K562 (cell line): Measurements from ENCODE around the gene BRPF1. TPM values are rescaled to one million over a fixed set of nuclear protein-coding genes. Genes with fewer than 3 reads are reported as not detected.

Experiments
- ATAC-seq: fragments of 200-7000 bp; cut with Tn5 transposase; 3 replicates; pipeline ENCODE4 v1.9.1; 2020; ENCODE audit warnings: moderate library complexity
- BruUV-seq: library from RNA; stranded (reverse); fragments of 400-500 nt; replicated peaks from 2 replicates; lab custom pipeline; 2021; lab: Mats Ljungman, UMichigan
- CTCF ChIA-PET: fragments of 300-600 bp; formaldehyde crosslinking; extraction: SDS; loops from one replicate; lab custom pipeline; 2021; ENCODE audit warnings: low intra/inter-chr PET ratio; lab: Yijun Ruan, JAX
- POLR2A ChIA-PET: fragments of 300-600, 350-650 bp; sonication (Branson Sonifier 250); formaldehyde crosslinking; extraction: SDS; loops from one replicate; lab custom pipeline; 2021; ENCODE audit warnings: antibody characterized with exemption, inconsistent platforms; lab: Yijun Ruan, JAX
- DNase-seq, 4 experiments: peaks; one replicate each; pipeline versions ENCODE4 v3.0.0 to v3.0.0-alpha.2; 2011 to 2018; ENCODE audit warnings: low spot score in 3 of 4, mixed read lengths in 3 of 4; ENCODE audit errors: extremely low read depth in 1 of 4
- FAIRE-seq: peaks from 2 replicates; lab custom pipeline; 2011; peaks lifted over from hg19 to GRCh38; lab: Jason Lieb, UNC
- H2AFZ ChIP-seq: 2 replicates; pipeline ENCODE4 v1.6.0; 2011; ENCODE audit warnings: low read depth, low read length, control low read depth, inconsistent platforms
- H3K27ac ChIP-seq: fragments of 200-600 bp; 3 replicates; pipeline ENCODE4 v1.8.0; 2011; ENCODE audit warnings: low read depth, mild to moderate bottlenecking, control low read depth, inconsistent platforms, low read length, moderate library complexity, mixed read lengths; ENCODE audit errors: extremely low read depth
- H3K27me3 ChIP-seq, 2 experiments: fragments of 300-600 bp in 1 of 2; 2 replicates in 1 of 2; 3 replicates in 1 of 2; pipeline versions ENCODE4 v1.6.0 to v1.8.0; 2011; ENCODE audit warnings: inconsistent platforms in 2 of 2, low read length in 2 of 2, mild to moderate bottlenecking in 1 of 2, mixed read lengths in 1 of 2, moderate library complexity in 1 of 2; ENCODE audit not compliant: control insufficient read depth in 2 of 2, insufficient read depth in 2 of 2
- H3K36me3 ChIP-seq: fragments of 300-600 bp; 3 replicates; pipeline ENCODE4 v1.8.0; 2011; ENCODE audit warnings: mild to moderate bottlenecking, low read length, inconsistent platforms; ENCODE audit not compliant: control insufficient read depth, insufficient read depth
- H3K4me1 ChIP-seq, 2 experiments: fragments of 200-600 bp in 1 of 2; replicated peaks in 1 of 2; 2 replicates in 1 of 2; 3 replicates in 1 of 2; pipeline versions ENCODE4 v1.5.1 to v1.8.0; 2011; ENCODE audit warnings: inconsistent platforms in 2 of 2, low read length in 2 of 2, mild to moderate bottlenecking in 1 of 2, mixed read lengths in 1 of 2, moderate library complexity in 1 of 2; ENCODE audit not compliant: control insufficient read depth in 2 of 2, insufficient read depth in 2 of 2
- H3K4me2 ChIP-seq: 2 replicates; pipeline ENCODE4 v1.6.1; 2011; ENCODE audit warnings: low read length, control low read depth, inconsistent platforms, mixed read lengths; ENCODE audit not compliant: insufficient read depth
- H3K4me3 ChIP-seq: fragments of 200-600 bp; sonication (generic), shearing (Covaris generic); 2 replicates; pipeline ENCODE4 v1.5.1; 2016; ENCODE audit warnings: control low read depth, inconsistent platforms
- H3K79me2 ChIP-seq: fragments of 200-600 bp; 3 replicates; pipeline ENCODE4 v1.8.0; 2011; ENCODE audit warnings: low read length, inconsistent platforms; ENCODE audit not compliant: control insufficient read depth, insufficient read depth
- H3K9ac ChIP-seq, 2 experiments: 2 replicates each; pipeline versions ENCODE4 v1.6.0 to v1.6.1; 2011; ENCODE audit warnings: low read depth in 2 of 2, low read length in 2 of 2, control low read depth in 1 of 2, inconsistent platforms in 1 of 2, mild to moderate bottlenecking in 1 of 2, mixed read lengths in 1 of 2; ENCODE audit not compliant: insufficient read depth in 1 of 2
- H3K9me1 ChIP-seq: one replicate; pipeline ENCODE4 v1.6.0; 2011; ENCODE audit warnings: inconsistent platforms, mild to moderate bottlenecking, low read length, moderate library complexity; ENCODE audit not compliant: control insufficient read depth, insufficient read depth
- H3K9me3 ChIP-seq: replicated peaks from 2 replicates; pipeline ENCODE4 v1.5.1; 2011; ENCODE audit warnings: low read depth, low read length, inconsistent platforms; ENCODE audit not compliant: control insufficient read depth, insufficient read depth
- H4K20me1 ChIP-seq: replicated peaks from 2 replicates; pipeline ENCODE4 v1.6.1; 2011; ENCODE audit warnings: low read length, inconsistent platforms, mixed read lengths; ENCODE audit not compliant: control insufficient read depth, insufficient read depth
- POLR2A ChIP-seq: fragments of 450-650 bp; conservative IDR thresholded peaks from 2 replicates; pipeline ENCODE4 v1.6.1; 2016
- POLR2G ChIP-seq: fragments of 200-400 bp; formaldehyde crosslinking; IDR thresholded peaks from 2 replicates; pipeline ENCODE4 v1.6.1; 2017; ENCODE audit warnings: low read depth, mild to moderate bottlenecking, antibody characterized with exemption, low read length, moderate library complexity
- ZNF830 ChIP-seq: fragments of 250-450 bp; sonication (Bioruptor Pico); IDR thresholded peaks from 2 replicates; pipeline ENCODE4 v1.5.0; 2021; ENCODE audit warnings: mild to moderate bottlenecking
- WGBS: fragments of 100-300 bp; shearing (Covaris generic); methylation state at CpG from one replicate; pipeline ENCODE4 v1.1.6; 2016; ENCODE audit warnings: low coverage, mixed read lengths; ENCODE audit not compliant: insufficient coverage; ENCODE audit errors: missing lambda C conversion rate; 5-methylcytosine and 5-hydroxymethylcytosine counted together
- in situ Hi-C: fragments of 300-500 bp; cut with MboI; formaldehyde crosslinking; loops from 4 replicates; pipeline ENCODE4 v1.15.0; 2018; ENCODE audit warnings: inconsistent platforms, mixed read lengths
- intact Hi-C: fragments of 100-400 bp; cut with micrococcal nuclease; formaldehyde crosslinking; loops from 2 replicates; pipeline ENCODE4 v1.14.2; 2022
- polyA plus RNA-seq, 8 experiments: library from polyadenylated mRNA; depleted of rRNA in 4 of 8; stranded (reverse) in 5 of 8; unstranded in 3 of 8; fragments of >200 nt; fragmentation: Nextera tagmentation in 2 of 8; fragmentation: Illumina TruSeq in 1 of 8; extraction: Ambion mirVana in 2 of 8; extraction: Trizol in 1 of 8; gene quantifications; 2 replicates each; pipeline versions ENCODE4 v1.2.1 to v1.2.3, GENCODE V29; 2011 to 2014; ENCODE audit warnings: inconsistent platforms in 1 of 8, missing spikeins in 1 of 8
- total RNA-seq, 7 experiments: library from RNA; depleted of rRNA in 6 of 7; stranded (reverse); fragments of >200 nt in 6 of 7; fragmentation: Illumina TruSeq in 2 of 7; extraction: Trizol in 2 of 7; gene quantifications; 2 replicates each; pipeline versions ENCODE4 v1.2.1 to v1.2.3, GENCODE V29; 2011 to 2021; ENCODE audit warnings: low replicate concordance in 1 of 7
- TF ChIP-seq, protein P1 (sequence below), 3 experiments: fragments of 200-800 bp in 1 of 3; sonication (Bioruptor generic) in 1 of 3; sonication (generic) in 1 of 3; formaldehyde crosslinking in 1 of 3; IDR thresholded peaks; 2 replicates each; pipeline versions ENCODE4 v1.6.1 to v1.8.0; 2016 to 2022; ENCODE audit warnings: mild to moderate bottlenecking in 2 of 3, missing compliant biosample characterization in 2 of 3, missing genetic modification characterization in 2 of 3, missing genetic modification reagents in 1 of 3

The BRPF1 gene
- total and polyA plus RNA-seq, 9 of the 15 experiments (the other 6 are each of a cell fraction or from before 2014, with no cell fraction given), result 1.1 to 40.2 (median 23.5) TPM

DNA sequence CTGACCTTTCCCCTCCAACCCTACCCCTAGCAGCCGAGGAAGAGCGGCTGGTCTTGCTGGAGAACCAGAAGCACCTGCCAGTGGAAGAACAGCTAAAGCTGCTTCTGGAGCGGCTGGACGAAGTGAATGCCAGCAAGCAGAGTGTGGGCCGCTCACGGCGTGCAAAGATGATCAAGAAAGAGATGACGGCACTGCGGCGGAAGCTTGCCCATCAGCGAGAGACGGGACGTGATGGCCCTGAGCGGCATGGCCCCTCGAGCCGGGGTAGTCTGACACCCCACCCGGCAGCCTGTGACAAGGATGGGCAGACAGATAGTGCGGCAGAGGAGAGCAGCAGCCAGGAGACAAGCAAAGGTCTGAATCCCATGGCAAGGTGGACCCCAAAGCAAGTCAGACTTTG is 12.0 kb downstream of the BRPF1 start:
- CTCF ChIA-PET, result no interaction called here
- POLR2A ChIA-PET, result interaction anchor here (6.1 kb wide), 1 partner anchor 11 kb away, joined by 60 read pairs; the partner anchor contains the start of gene BRPF1
- TF ChIP-seq POLR2A (0 out of 2 replicates have a peak, but pooled peaks have one; percentile 14), ZNF830 (CRISPR knock-in tag) (no peak), POLR2G (0 out of 2 replicates have a peak, but pooled peaks have one; percentile 42)
- H3K27me3 ChIP-seq, result no peaks in the 10 kb centered on the region
- H3K9ac ChIP-seq, result peak overlapping the region in 1 of 2 experiments; percentile 29; a peak in 2 of 4 replicates
- no peaks in the 10 kb centered on the region; the same call in 2 of the 3 replicates for H3K79me2 ChIP-seq
- no peaks in the 10 kb centered on the region for H3K9me1 ChIP-seq
- 0 out of 2 replicates have a peak, but pooled peaks cover 5% of the 10 kb centered on the region for H4K20me1 ChIP-seq
- no peak overlapping the region for H3K4me3 ChIP-seq
- no peak overlapping the region for H3K4me2 ChIP-seq
- no peak overlapping the region for H3K27ac ChIP-seq
- WGBS, result over 99% methylated on average over 17 of the region's 18 CpGs
- no peak overlapping the region for H2AFZ ChIP-seq
- intact Hi-C loops (no loop called here), in situ Hi-C loops (no loop called here)
- H3K4me1 ChIP-seq, result peaks cover 0 to 6% of the 10 kb centered on the region in 2 experiments; a peak in 1 of 5 replicates
- no peaks in the 10 kb centered on the region for H3K9me3 ChIP-seq
- H3K36me3 ChIP-seq, result peaks cover 100% of the 10 kb centered on the region
- no peak for FAIRE-seq
- ATAC-seq, result no peak
- no peak for DNase-seq
- BruUV-seq, result no TSS peak

DNA sequence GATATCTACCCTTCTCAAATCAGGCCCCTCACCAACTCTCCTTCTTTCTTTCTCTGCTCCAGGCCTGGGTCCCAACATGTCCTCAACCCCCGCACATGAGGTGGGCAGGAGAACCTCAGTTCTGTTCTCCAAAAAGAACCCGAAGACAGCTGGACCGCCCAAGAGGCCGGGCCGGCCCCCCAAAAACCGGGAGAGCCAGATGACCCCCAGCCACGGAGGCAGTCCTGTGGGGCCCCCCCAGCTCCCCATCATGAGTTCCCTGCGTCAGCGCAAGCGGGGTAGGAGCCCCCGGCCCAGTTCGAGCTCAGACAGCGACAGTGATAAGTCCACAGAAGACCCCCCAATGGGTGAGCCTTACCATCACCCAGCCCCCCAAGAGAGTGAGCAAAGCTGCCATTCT is 12.6 kb downstream of the BRPF1 start:
- 95% methylated on average over 12 of the region's 13 CpGs for WGBS
- no peak for ATAC-seq
- H2AFZ ChIP-seq, result no peak overlapping the region
- no peaks in the 10 kb centered on the region for H3K79me2 ChIP-seq
- 0 out of 2 replicates have a peak, but pooled peaks cover 5% of the 10 kb centered on the region for H4K20me1 ChIP-seq
- no TSS peak for BruUV-seq
- H3K9ac ChIP-seq, result no peak overlapping the region
- H3K9me3 ChIP-seq, result no peaks in the 10 kb centered on the region
- in situ Hi-C loops, result no loop called here
- DNase-seq, result no peak
- H3K4me1 ChIP-seq, result peaks cover 2 to 11% of the 10 kb centered on the region in 2 experiments; a peak in 4 of 5 replicates
- ChIA-PET POLR2A (interaction anchor here (1.6 to 6.1 kb wide), 2 partner anchors 11 to 49 kb away, joined by 3 to 60 read pairs; partner anchors contain the start of genes ARPC4 and BRPF1), CTCF (no interaction called here)
- no peak overlapping the region for H3K4me3 ChIP-seq
- TF ChIP-seq POLR2G, result 0 out of 2 replicates have a peak, but pooled peaks have one; percentile 17
- TF ChIP-seq, protein P1, sequence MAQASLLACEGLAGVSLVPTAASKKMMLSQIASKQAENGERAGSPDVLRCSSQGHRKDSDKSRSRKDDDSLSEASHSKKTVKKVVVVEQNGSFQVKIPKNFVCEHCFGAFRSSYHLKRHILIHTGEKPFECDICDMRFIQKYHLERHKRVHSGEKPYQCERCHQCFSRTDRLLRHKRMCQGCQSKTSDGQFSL (CRISPR knock-in tag; IDR thresholded peaks at IDR 0.05), result no peak
- TF ChIP-seq, protein P1 (tag; IDR thresholded peaks at IDR 0.05), result no peak
- no peaks in the 10 kb centered on the region for H3K27me3 ChIP-seq
- no peak overlapping the region for H3K27ac ChIP-seq
- H3K4me2 ChIP-seq, result no peak overlapping the region
- H3K9me1 ChIP-seq, result no peaks in the 10 kb centered on the region
- no peak for FAIRE-seq
- peaks cover 100% of the 10 kb centered on the region for H3K36me3 ChIP-seq
- intact Hi-C loops, result no loop called here
